ENCODE results near the gene TSPAN5. TPM values are rescaled to one million over a fixed set of nuclear protein-coding genes. Genes with fewer than 3 reads are reported as not detected.
A peak's percentile ranks its signal among the peaks of the same experiment; 100 is the strongest.
"Not testable (repeated sequence)": the region's sequence is repeated elsewhere in the genome, so short reads cannot be mapped to it uniquely, and the experiment has no call there.

The TSPAN5 gene
- total RNA-seq, 1 donor from 2014 or later, result 46.7 TPM

DNA sequence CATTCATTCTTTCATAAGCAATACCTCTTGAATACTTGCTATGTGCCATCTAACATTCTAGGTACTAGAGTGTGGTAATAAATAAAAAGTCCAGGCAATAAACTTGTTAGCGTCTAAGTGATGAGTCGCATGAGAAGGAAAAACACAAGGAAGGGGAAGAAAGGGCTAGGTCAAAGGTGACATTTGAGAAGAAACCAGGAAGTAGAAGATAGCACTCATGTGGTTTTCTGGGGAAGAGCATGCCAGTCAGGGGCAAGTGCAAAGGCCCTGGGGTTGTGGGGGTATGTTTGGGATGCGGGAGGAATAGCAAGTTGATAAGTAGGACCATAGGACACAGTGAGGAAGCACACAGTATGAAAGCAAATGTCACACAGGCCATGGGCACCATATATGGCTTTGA is 157.0 kb downstream of the TSPAN5 start:
- DNase-seq (ENCODE audit: low read depth, low spot score), result no peak

- DNase-seq (ENCODE audit: low read depth, low spot score), result no peak
These were observed 159.6 kb downstream of the TSPAN5 start for GRCh38 chr4:98498774-98499173.

DNA sequence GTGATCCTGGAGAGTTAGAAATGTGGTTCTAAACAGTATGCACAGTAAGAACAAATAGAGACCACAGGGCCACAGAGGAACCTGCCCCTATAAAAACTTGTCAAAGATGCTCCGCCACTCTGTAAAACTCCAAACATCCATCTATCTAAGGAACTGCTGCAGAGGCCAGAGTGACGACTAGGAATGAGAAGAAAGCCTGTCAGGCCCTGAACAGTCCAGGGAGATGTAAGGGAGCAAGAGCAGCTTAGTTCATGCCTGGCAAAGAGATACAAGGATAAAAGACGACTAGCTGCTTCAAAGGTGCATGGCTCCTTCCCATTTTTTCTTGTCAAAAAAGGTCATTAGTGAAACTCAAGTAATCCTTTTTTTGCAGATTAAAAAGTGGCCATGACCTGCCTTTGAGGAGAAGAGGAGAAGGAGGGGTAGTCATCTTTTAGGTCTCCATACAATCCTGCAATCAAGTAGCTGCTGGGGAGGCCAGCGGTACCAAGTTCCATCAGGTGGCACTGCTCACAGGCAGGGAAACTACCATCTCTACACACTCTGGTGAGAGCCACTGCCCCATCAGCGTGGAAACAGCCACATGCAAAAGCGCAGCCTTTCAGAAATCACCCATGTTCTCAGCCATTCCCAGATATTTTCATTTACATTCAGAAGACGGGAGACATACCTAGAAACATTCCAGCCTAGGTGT is 162.1 kb downstream of the TSPAN5 start:
- no peak for DNase-seq (ENCODE audit: low read depth, low spot score)

DNA sequence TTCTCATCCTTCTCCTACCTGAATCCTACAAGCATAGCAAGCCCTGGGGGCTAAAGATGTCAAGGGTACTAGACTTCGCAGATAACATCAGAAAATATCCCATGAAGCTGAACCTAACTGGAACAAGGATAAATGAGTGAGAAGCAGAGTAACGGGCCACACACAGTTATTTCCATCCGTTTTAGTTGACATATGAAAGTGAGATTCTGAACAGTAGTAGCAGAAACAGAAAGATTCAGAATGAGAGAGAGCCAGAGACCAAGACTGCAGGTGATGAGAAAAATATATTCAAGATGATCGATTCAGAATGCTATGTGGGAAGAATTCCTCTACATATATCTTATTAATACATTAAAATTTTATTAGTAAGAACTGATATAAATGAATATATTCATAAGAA is 165.1 kb downstream of the TSPAN5 start:
- no peak for DNase-seq (ENCODE audit: low read depth, low spot score)

DNA sequence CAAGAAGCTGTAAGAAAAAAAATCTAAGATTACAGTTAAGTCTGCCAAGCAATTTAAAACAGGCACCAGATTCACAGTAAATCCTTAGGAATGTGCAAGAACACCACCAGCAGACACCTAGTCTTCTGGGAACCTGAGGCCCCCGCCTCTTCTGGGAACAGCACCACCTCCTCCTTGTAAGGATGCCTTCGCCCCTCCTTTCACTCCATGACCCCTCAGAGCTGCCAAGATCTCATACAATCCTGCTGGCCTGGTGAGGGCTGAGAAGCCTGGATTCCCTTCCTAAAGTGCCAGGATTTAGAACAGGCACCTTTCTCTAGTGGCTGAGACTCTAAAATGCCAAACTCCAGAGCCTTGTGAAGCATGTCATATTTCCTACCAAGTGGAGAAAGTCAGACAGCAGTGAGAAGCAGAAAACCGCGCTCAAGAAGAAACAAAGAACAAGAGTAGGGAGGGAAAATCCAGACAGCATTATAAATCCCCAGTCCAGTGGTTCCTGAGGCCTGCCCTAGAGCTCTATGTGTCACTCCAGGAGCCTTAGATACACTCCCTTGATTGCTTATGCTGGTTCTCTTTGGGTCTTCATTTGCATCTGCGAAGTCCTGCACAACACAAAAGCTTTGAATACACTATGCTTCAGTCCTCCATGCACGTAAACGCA is 166.4 kb downstream of the TSPAN5 start:
- DNase-seq (ENCODE audit: low read depth, low spot score), result no peak

DNA sequence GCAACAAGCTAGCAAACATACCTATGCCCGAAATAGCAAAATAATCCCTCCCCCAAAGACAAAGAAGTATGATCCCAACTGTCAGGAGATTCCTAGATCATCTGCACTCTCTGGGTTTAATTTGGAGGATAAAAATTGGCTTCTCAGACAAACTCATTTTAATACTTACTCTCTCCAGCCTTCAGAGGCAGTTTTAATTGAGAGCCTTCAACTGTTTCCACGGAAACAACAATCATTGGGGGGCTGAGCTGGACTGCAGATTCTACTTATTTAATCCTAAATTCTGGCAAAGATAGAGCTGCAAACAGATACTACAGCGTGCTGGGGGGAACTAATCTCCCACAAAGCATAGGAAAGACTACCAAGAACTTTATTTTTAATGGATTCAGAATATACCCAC is 168.2 kb downstream of the TSPAN5 start:
- no peak for DNase-seq (ENCODE audit: low read depth, low spot score)

DNA sequence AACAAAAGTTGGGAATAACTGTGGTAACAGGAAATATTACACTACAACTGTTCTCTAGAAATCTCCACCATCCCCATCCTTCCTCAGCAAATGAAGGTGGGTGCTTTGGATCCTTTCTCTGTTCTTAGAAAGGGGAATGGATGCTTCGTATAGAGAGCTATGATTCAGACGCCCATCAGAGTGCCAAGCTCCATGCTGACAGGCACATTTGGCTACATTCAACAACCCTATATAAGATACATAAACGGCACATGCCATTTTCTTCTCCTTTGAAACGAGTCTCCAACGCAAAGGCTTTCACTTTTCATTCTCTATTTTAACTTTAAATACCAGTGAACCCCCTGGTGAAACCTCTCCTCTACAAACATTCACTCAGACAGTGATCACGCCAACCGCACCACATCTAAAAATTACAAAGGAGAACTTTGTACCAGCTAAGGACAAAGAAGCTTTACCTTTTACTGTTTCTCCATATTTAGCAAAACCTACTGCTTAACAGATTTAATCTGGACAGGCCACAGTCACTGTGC is 172.5 kb downstream of the TSPAN5 start:
- no peak for DNase-seq (ENCODE audit: low read depth, low spot score)

GRCh38 chr4:98484031-98484430 is 174.4 kb downstream of the TSPAN5 start:
- DNase-seq (ENCODE audit: low read depth, low spot score), result no peak

- no peak for DNase-seq (ENCODE audit: low read depth, low spot score)
These were observed 175.3 kb downstream of the TSPAN5 start for GRCh38 chr4:98482847-98483806.

DNA sequence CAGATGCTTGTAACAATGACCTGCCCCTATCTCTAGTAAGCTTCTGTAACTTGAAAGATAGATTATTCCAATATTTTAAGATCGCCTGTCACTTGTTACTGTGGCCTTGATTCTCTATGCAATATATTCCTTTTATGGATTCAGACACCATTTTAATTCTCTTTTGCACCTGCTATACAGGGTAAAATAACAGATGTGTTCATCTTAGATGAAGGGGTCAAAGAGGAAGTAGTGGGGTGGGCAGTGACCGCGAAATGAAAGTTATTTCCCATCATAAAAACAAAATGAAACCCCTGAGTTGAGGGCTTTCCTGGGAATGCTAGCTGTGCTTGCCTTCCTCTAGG is 175.9 kb downstream of the TSPAN5 start:
- no peak for DNase-seq (ENCODE audit: low read depth, low spot score)

DNA sequence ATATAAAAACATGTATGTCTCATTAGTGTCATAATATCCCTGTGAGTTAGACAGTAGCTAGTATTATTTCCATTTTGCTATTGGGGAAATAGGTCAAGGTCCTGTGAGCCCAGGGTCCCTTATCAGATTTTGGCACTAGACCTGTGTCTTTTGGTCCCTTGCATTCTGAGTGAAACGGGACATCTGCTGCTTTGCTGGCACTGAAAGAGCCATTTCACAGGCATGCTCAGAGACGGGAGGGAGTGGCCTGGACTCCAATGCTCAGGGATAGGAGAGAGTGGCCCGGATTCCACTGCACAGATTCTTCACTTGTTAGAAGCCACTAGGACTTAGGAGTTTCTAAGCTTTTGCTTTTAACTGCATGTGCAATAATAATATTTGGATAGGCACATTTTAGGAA is 177.2 kb downstream of the TSPAN5 start:
- no peak for DNase-seq (ENCODE audit: low read depth, low spot score)

GRCh38 chr4:98480535-98480934 is 177.9 kb downstream of the TSPAN5 start:
- DNase-seq (ENCODE audit: low read depth, low spot score), result no peak

GRCh38 chr4:98479590-98479989 is 178.8 kb downstream of the TSPAN5 start:
- not testable (repeated sequence) for DNase-seq (ENCODE audit: low read depth, low spot score)

GRCh38 chr4:98476891-98477290 is 181.5 kb downstream of the TSPAN5 start:
- DNase-seq (ENCODE audit: low read depth, low spot score), result no peak

DNA sequence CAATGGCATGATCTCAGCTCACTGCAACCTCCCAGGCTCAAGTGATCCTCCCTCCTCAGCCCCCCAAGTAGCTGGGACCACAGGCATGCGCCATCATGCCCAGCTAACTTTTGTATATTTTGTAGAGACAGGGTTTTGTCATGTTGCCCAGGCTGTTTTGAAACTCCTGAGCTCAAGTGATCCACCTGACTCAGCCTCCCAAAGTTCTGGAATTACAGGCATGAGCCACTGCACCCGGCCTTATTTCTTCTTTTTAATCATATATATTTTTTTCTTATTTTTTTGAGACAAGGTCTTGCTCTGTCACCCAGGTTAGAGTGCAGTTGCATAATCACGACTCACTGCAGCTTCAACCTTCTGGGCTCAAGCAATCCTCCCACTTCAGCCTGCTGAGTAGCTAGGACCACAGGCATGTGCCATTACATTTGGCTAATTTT is 184.0 kb downstream of the TSPAN5 start:
- no peak for DNase-seq (ENCODE audit: low read depth, low spot score)

GRCh38 chr4:98473046-98473445 is 185.4 kb downstream of the TSPAN5 start:
- no peak for DNase-seq (ENCODE audit: low read depth, low spot score)

DNA sequence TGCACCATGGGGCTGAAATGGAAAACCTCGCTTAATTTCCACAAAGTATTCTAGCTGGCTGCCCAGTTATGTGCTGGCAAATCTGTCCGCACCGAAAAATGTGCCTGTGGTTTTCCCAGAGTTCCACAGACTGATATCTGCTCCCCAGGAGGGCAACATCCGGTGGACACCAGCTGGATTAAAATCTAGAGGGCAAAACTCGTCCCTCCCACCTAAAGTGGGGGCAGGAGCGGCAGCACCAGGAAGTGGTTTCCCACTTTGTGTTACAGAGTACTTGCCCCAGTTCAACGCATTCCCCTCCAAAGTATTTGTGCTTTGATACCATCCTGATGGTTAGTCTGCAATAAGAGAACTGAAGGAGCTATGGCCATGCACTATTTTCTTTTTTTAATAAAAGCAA is 187.6 kb downstream of the TSPAN5 start:
- DNase-seq (ENCODE audit: low read depth, low spot score), result no peak

DNA sequence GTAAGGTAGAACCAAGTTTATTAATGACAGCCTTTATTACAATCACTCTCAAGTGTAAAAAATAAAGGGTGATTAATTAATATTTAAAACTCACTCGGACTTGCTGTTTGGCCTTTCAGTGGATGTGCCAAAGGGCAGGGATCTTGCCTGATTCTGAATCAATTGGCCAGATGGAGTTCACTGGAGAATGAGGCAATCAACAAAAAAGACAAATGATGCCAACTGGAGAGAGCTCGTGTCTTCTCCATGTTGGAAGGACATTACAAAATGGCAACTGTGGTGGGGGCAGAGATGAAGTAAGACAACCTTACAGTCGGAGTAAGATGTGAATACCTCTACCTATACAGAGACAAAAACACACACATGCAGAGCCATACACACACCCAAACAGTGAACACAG is 188.0 kb downstream of the TSPAN5 start:
- DNase-seq (ENCODE audit: low read depth, low spot score), result no peak

DNA sequence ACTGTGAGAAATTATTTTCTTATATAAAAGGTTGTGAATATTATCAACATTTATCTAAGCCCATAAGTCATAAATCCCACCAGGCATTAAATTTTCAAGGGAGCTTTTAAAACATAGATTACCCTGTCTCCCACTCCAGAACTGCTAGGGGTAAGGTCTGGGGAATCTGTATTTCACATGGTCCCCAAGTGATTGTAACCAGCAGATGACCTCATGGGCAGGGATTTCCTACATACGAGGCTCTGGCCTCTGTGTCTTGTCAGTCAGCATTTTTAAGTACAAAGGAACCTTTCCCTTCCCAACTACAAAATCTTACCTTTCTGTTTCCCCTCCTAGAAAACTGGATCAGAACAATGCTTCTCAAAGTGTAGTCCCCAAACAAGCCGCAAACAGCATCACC is 188.6 kb downstream of the TSPAN5 start:
- DNase-seq (ENCODE audit: low read depth, low spot score), result no peak

- DNase-seq (ENCODE audit: low read depth, low spot score), result peak; percentile 37
These were observed 189.7 kb downstream of the TSPAN5 start for GRCh38 chr4:98468709-98469108.

GRCh38 chr4:98467627-98468072 is 190.8 kb downstream of the TSPAN5 start:
- peak; percentile 69 for DNase-seq (ENCODE audit: low read depth, low spot score)

Measured in pulmonary artery endothelial cell (primary cell).